ENCODE measurements around the gene ZNF10. TPM values are rescaled to one million over a fixed set of nuclear protein-coding genes. Genes with fewer than 3 reads are reported as not detected.

Gene ZNF10
- total RNA-seq (2014; rRNA removed; shearing (Covaris generic)): 5.9 and 8.0 TPM in 2 replicates
- 7.1 and 10.1 TPM in 2 replicates for total RNA-seq (2022)
- percentile 63 among the genes with signal in this experiment for Bru-seq, nascent RNA
- percentile 62 among the genes with signal in this experiment for BruChase-seq, experiment 1, labeled RNA remaining after a 6-hour chase
- BruChase-seq, experiment 2, labeled RNA remaining after a 2-hour chase: percentile 71 among the genes with signal in this experiment
- long read RNA-seq, partial matches to known transcripts: 0 of 8 reads
- long read RNA-seq, other reads (novel, unspliced or antisense): 7 of 8 reads

- Histone ChIP-seq H3K4me3 (ENCODE audit: low read depth, low read length, poor library complexity, severe bottlenecking) (peak within 1 kb of the TSS; percentile 79), H4K20me1 (ENCODE audit: insufficient read depth, low read length) (no peaks in the 10 kb centered on the region), H3K27ac (ENCODE audit: low read depth, low read length, poor library complexity, severe bottlenecking) (peak within 1 kb of the TSS; percentile 62), H3K36me3 (ENCODE audit: insufficient read depth, low read length) (peaks cover 43% of the 10 kb centered on the region), H3K4me2 (ENCODE audit: low read length) (peak within 1 kb of the TSS; percentile 58), H3K9me3 (ENCODE audit: low read length) (peaks cover 55% of the 10 kb centered on the region), H3K9me2 (ENCODE audit: insufficient read depth, low read length) (no peaks in the 10 kb centered on the region), H2AFZ (ENCODE audit: low read length) (peak within 1 kb of the TSS; percentile 71), H3K4me1 (ENCODE audit: insufficient read depth, low read length, poor library complexity, severe bottlenecking) (no peaks in the 10 kb centered on the region), H3K79me2 (ENCODE audit: insufficient read depth, low read depth, low read length) (peaks cover 8% of the 10 kb centered on the region; the same call in 1 of the 2 replicates)
- no peak for TF ChIP-seq CTCF (conservative IDR thresholded peaks at IDR 0.05; ENCODE audit: low read length)
- no peak for TF ChIP-seq EZH2phosphoT487 (IDR thresholded peaks at IDR 0.05; ENCODE audit: borderline replicate concordance, low read depth, low read length)
- POLR2A ChIA-PET: interaction anchor here (0.8 to 1.2 kb wide), 2 partner anchors 51 to 52 kb away, joined by 3 to 4 read pairs; partner anchors contain the start of gene ZNF268
- DNase-seq (ENCODE audit: low spot score): peak; percentile 94
- intact Hi-C loops (cut with micrococcal nuclease; ENCODE audit: unreplicated experiment): loop anchor here (1.0 kb wide), 1 partner anchor 50 kb away; the partner anchor contains the start of gene ZNF140
- CTCF ChIA-PET (ENCODE audit: unreplicated experiment): no interaction called here
- no TSS peak for BruUV-seq (replicated peaks)
These were observed at the start of gene ZNF10, which contains the start of gene ZNF891 for GRCh38 chr12:133130038-133130807. Gene ZNF10, plus strand, starts transcription at chr12:133130627. Its CDS starts 13,866 bp downstream, at chr12:133144493. Gene ZNF891, minus strand, starts transcription at chr12:133130274. Its CDS starts 8,356 bp downstream, at chr12:133121918.

GRCh38 chr12:133081159-133081780 lies 49.2 kb upstream of the ZNF10 start:
- Histone ChIP-seq H3K9me3 (ENCODE audit: low read length) (peaks cover 66% of the 10 kb centered on the region), H3K9me2 (ENCODE audit: insufficient read depth, low read length) (no peaks in the 10 kb centered on the region), H3K4me3 (ENCODE audit: low read depth, low read length, poor library complexity, severe bottlenecking) (peak overlapping the region; percentile 86), H3K36me3 (ENCODE audit: insufficient read depth, low read length) (peaks cover 47% of the 10 kb centered on the region), H3K4me2 (ENCODE audit: low read length) (peak overlapping the region; percentile 90), H2AFZ (ENCODE audit: low read length) (peak overlapping the region; percentile 52; the same call in 1 of the 2 replicates), H3K27ac (ENCODE audit: low read depth, low read length, poor library complexity, severe bottlenecking) (peak overlapping the region; percentile 87), H3K79me2 (ENCODE audit: insufficient read depth, low read depth, low read length) (peaks cover 9% of the 10 kb centered on the region; the same call in 1 of the 2 replicates), H3K4me1 (ENCODE audit: insufficient read depth, low read length, poor library complexity, severe bottlenecking) (peaks cover 15% of the 10 kb centered on the region), H4K20me1 (ENCODE audit: insufficient read depth, low read length) (no peaks in the 10 kb centered on the region)
- ChIA-PET CTCF (ENCODE audit: unreplicated experiment) (interaction anchor here (0.6 kb wide), 1 partner anchor 481 kb away, joined by 4 read pairs; no protein-coding TSS in a partner anchor), POLR2A (interaction anchor here (1.4 kb wide), 1 partner anchor 94 kb away, joined by 4 read pairs; the partner anchor contains the start of gene ZNF26)
- intact Hi-C loops (cut with micrococcal nuclease; ENCODE audit: unreplicated experiment): no loop called here
- peak; percentile 23 for DNase-seq (ENCODE audit: low spot score)
- no peak for TF ChIP-seq CTCF (conservative IDR thresholded peaks at IDR 0.05; ENCODE audit: low read length)
- no peak for TF ChIP-seq EZH2phosphoT487 (IDR thresholded peaks at IDR 0.05; ENCODE audit: borderline replicate concordance, low read depth, low read length)
- BruUV-seq (replicated peaks): no TSS peak
